Panc1 (cell line): ENCODE data around the gene ANP32A. TPM values are rescaled to one million over a fixed set of nuclear protein-coding genes. Genes with fewer than 3 reads are reported as not detected.

ENCODE experiments used
- ATAC-seq: fragments of 200-7000 bp; cut with Tn5 transposase; 2 replicates; pipeline ENCODE4 v1.9.1; 2020; ENCODE audit warnings: mild to moderate bottlenecking, moderate library complexity
- BruUV-seq: library from RNA; stranded (reverse); fragments of 400-500 nt; replicated peaks from 2 replicates; lab custom pipeline; 2021; lab: Mats Ljungman, UMichigan
- CTCF ChIA-PET: fragments of 300-600 bp; sonication (Branson Sonifier 250); formaldehyde crosslinking; loops from one replicate; lab custom pipeline; 2022; ENCODE audit warnings: antibody characterized with exemption; lab: Charles Lee
- POLR2A ChIA-PET: fragments of 300-600 bp; sonication (Branson Sonifier 250); formaldehyde crosslinking; loops from one replicate; lab custom pipeline; 2022; ENCODE audit warnings: antibody characterized with exemption; lab: Charles Lee
- DNase-seq: peaks from one replicate; pipeline ENCODE4 v3.0.0-alpha.2; 2010; ENCODE audit warnings: low read depth, low spot score
- H3K27ac ChIP-seq: 2 replicates; pipeline ENCODE4 v1.5.1; 2011; ENCODE audit warnings: mild to moderate bottlenecking, low read length, inconsistent platforms
- H3K27me3 ChIP-seq: fragments of 200-500 bp; sonication (Bioruptor generic); 2 replicates; pipeline ENCODE4 v1.6.0; 2014; ENCODE audit warnings: low read length, inconsistent platforms; ENCODE audit not compliant: control insufficient read depth, insufficient read depth
- H3K36me3 ChIP-seq: fragments of 200-500 bp; sonication (Bioruptor generic); 2 replicates; pipeline ENCODE4 v1.5.1; 2014; ENCODE audit warnings: inconsistent platforms, mild to moderate bottlenecking, low read length, moderate library complexity; ENCODE audit not compliant: control insufficient read depth, insufficient read depth
- H3K4me1 ChIP-seq: 2 replicates; pipeline ENCODE4 v1.5.1; 2011; ENCODE audit warnings: inconsistent platforms, mild to moderate bottlenecking, low read length, moderate library complexity; ENCODE audit not compliant: control insufficient read depth, insufficient read depth
- H3K4me3 ChIP-seq, 2 experiments: 2 replicates each; pipeline ENCODE4 v1.5.1; 2011 to 2012; ENCODE audit warnings: low read depth in 2 of 2, low read length in 2 of 2, mild to moderate bottlenecking in 2 of 2, inconsistent platforms in 1 of 2, moderate library complexity in 1 of 2
- H3K9me3 ChIP-seq: fragments of 200-500 bp; sonication (Bioruptor generic); 2 replicates; pipeline ENCODE4 v1.5.1; 2014; ENCODE audit warnings: low read depth, mild to moderate bottlenecking, inconsistent platforms, low read length, moderate library complexity; ENCODE audit not compliant: control insufficient read depth, insufficient read depth
- CTCF ChIP-seq: fragments of 450-650 bp; IDR thresholded peaks from 2 replicates; pipeline ENCODE4 v1.5.1; 2017; ENCODE audit warnings: mild to moderate bottlenecking
- POLR2AphosphoS5 ChIP-seq: IDR thresholded peaks from 2 replicates; pipeline ENCODE4 v1.6.1; 2012; ENCODE audit warnings: mild to moderate bottlenecking, low read depth, low read length, moderate library complexity
- REST ChIP-seq, 2 experiments: IDR thresholded peaks; 2 replicates each; pipeline ENCODE4 v1.6.1; 2011 to 2012; ENCODE audit warnings: low read depth in 2 of 2, control low read depth in 1 of 2, low read length in 1 of 2, mild to moderate bottlenecking in 1 of 2, moderate library complexity in 1 of 2; ENCODE audit not compliant: insufficient read depth in 1 of 2
- SIN3A ChIP-seq: IDR thresholded peaks from 2 replicates; pipeline ENCODE4 v1.6.1; 2012; ENCODE audit warnings: low read depth, mild to moderate bottlenecking, low read length, moderate library complexity, borderline replicate concordance; ENCODE audit not compliant: insufficient read depth
- TCF7L2 ChIP-seq: IDR thresholded peaks from 2 replicates; pipeline ENCODE4 v1.6.1; 2011; ENCODE audit warnings: mild to moderate bottlenecking, low read depth, low read length, inconsistent platforms
- in situ Hi-C: cut with HindIII; loops from 2 replicates; pipeline ENCODE4 v1.10.0; 2016; ENCODE audit warnings: low sequenced_read_pairs, low pct_unique_long_range_greater_than_20kb
- intact Hi-C: fragments of 100-400 bp; cut with micrococcal nuclease; formaldehyde crosslinking; loops from one replicate; pipeline ENCODE4 v1.10.0; 2022; ENCODE audit not compliant: unreplicated experiment
- total RNA-seq: library from RNA; stranded (reverse); gene quantifications from one replicate; pipeline ENCODE4 v1.2.1, GENCODE V29; 2021; ENCODE audit not compliant: unreplicated experiment

ANP32A gene
- total RNA-seq, 1 experiment from 2014 or later: 226 TPM

- ATAC-seq (no peak), DNase-seq (no peak)
- no peak overlapping the region for H3K27ac ChIP-seq
- H3K27me3 ChIP-seq: peaks cover 6% of the 10 kb centered on the region
- intact Hi-C loops: no loop called here
- CTCF ChIA-PET: no interaction called here
- H3K9me3 ChIP-seq: no peaks in the 10 kb centered on the region
- POLR2A ChIA-PET: no interaction called here
- H3K4me3 ChIP-seq: no peak overlapping the region
- BruUV-seq: no TSS peak
- no peaks in the 10 kb centered on the region for H3K4me1 ChIP-seq
- in situ Hi-C loops: no loop called here
- TF ChIP-seq CTCF: no peak
- TF ChIP-seq POLR2AphosphoS5: no peak
- no peak for TF ChIP-seq TCF7L2
- no peak for TF ChIP-seq REST (IDR thresholded peaks at IDR 0.05; ENCODE audit: insufficient read depth in 1 of 2, low read depth in 2 of 2, low read length in 1 of 2)
- no peak for TF ChIP-seq SIN3A
- no peaks in the 10 kb centered on the region for H3K36me3 ChIP-seq
These were observed 28.8 kb upstream of the ANP32A start for GRCh38 chr15:68849497-68849896.

GRCh38 chr15:68846851-68847439, 26.2 kb upstream of the ANP32A start:
- no peaks in the 10 kb centered on the region for H3K4me1 ChIP-seq
- no TSS peak for BruUV-seq
- ATAC-seq (no peak), DNase-seq (no peak)
- ChIA-PET CTCF (no interaction called here), POLR2A (no interaction called here)
- no peak overlapping the region for H3K4me3 ChIP-seq
- intact Hi-C loops (no loop called here), in situ Hi-C loops (no loop called here)
- TF ChIP-seq SIN3A (no peak), REST (IDR thresholded peaks at IDR 0.05; ENCODE audit: insufficient read depth in 1 of 2, low read depth in 2 of 2, low read length in 1 of 2) (no peak), POLR2AphosphoS5 (no peak), TCF7L2 (no peak), CTCF (no peak)
- no peak overlapping the region for H3K27ac ChIP-seq
- peaks cover 20% of the 10 kb centered on the region for H3K27me3 ChIP-seq
- no peaks in the 10 kb centered on the region for H3K9me3 ChIP-seq
- no peaks in the 10 kb centered on the region for H3K36me3 ChIP-seq
